Smooth muscle cell (in vitro differentiated cells): Measurements from ENCODE around the gene SPESP1. TPM values are rescaled to one million over a fixed set of nuclear protein-coding genes. Genes with fewer than 3 reads are reported as not detected.

Source experiments
- DNase-seq: peaks from one replicate; lab custom pipeline; 2025; ENCODE audit not compliant: unreplicated experiment; lab: John Stamatoyannopoulos, UW
- H2AFZ ChIP-seq: fragments of 200-600 bp; sonication (generic); 2 replicates; pipeline ENCODE4 v1.6.0; 2016; ENCODE audit warnings: antibody characterized with exemption, low read depth, mild to moderate bottlenecking
- H3F3A ChIP-seq: fragments of 200-600 bp; sonication (generic); 2 replicates; pipeline ENCODE4 v1.6.0; 2017; ENCODE audit warnings: antibody characterized with exemption, low read depth
- H3K27ac ChIP-seq: fragments of 200-600 bp; sonication (generic); 2 replicates; pipeline ENCODE4 v1.5.1; 2016; ENCODE audit warnings: low read depth, mild to moderate bottlenecking
- H3K27me3 ChIP-seq: fragments of 200-600 bp; sonication (generic); 2 replicates; pipeline ENCODE4 v1.6.1; 2016; ENCODE audit warnings: low read depth, mild to moderate bottlenecking
- H3K36me3 ChIP-seq: fragments of 200-600 bp; sonication (generic); 2 replicates; pipeline ENCODE4 v1.5.1; 2016; ENCODE audit warnings: low read depth
- H3K4me1 ChIP-seq: fragments of 200-600 bp; sonication (generic); 2 replicates; pipeline ENCODE4 v1.5.1; 2016; ENCODE audit warnings: low read depth
- H3K4me2 ChIP-seq: fragments of 200-600 bp; sonication (generic); 2 replicates; pipeline ENCODE4 v1.6.0; 2016; ENCODE audit warnings: mild to moderate bottlenecking
- H3K4me3 ChIP-seq: fragments of 200-600 bp; sonication (generic); 2 replicates; pipeline ENCODE4 v1.5.1; 2016; ENCODE audit warnings: mild to moderate bottlenecking
- H3K79me2 ChIP-seq: fragments of 200-600 bp; sonication (generic); 2 replicates; pipeline ENCODE4 v1.6.0; 2016; ENCODE audit warnings: low read depth, mild to moderate bottlenecking
- H3K9ac ChIP-seq: fragments of 200-600 bp; sonication (generic); 2 replicates; pipeline ENCODE4 v1.6.0; 2016; ENCODE audit warnings: low read depth
- H3K9me3 ChIP-seq: fragments of 200-600 bp; sonication (generic); replicated peaks from 2 replicates; pipeline ENCODE4 v1.5.1; 2016; ENCODE audit warnings: low read depth
- H4K20me1 ChIP-seq: fragments of 200-600 bp; sonication (generic); 2 replicates; pipeline ENCODE4 v1.6.0; 2016; ENCODE audit warnings: low read depth
- CTCF ChIP-seq: fragments of 200-600 bp; sonication (generic); IDR thresholded peaks from 2 replicates; pipeline ENCODE4 v1.5.1; 2017; ENCODE audit warnings: borderline replicate concordance, mild to moderate bottlenecking, antibody characterized with exemption; ENCODE audit not compliant: insufficient read depth, poor library complexity, severe bottlenecking
- WGBS: methylation state at CpG from one replicate; pipeline ENCODE4 v1.1.7; 2016; ENCODE audit warnings: low lambda C conversion rate; 5-methylcytosine and 5-hydroxymethylcytosine counted together
- polyA plus RNA-seq: library from polyadenylated mRNA; unstranded; fragments of >200 nt; fragmentation: Nextera tagmentation; extraction: Ambion mirVana; gene quantifications from 2 replicates; pipeline ENCODE4 v1.2.1, GENCODE V29; 2016
- total RNA-seq: library from RNA; depleted of rRNA; stranded (reverse); fragments of >200 nt; gene quantifications from 2 replicates; pipeline ENCODE4 v1.2.3, GENCODE V29; 2014

SPESP1 gene
- total and polyA plus RNA-seq, 2 experiments from 2014 or later = not detected

- H3K4me3 ChIP-seq = no peak overlapping the region
These were observed 4.0 kb downstream of the SPESP1 start for GRCh38 chr15:68934341-68934740.

GRCh38 chr15:68935400-68935937, 5.1 kb downstream of the SPESP1 start:
- no peak overlapping the region for H2AFZ ChIP-seq
- 80% methylated on average over 2 of the region's 2 CpGs for WGBS
- H3F3A ChIP-seq = no peaks in the 10 kb centered on the region
- H3K9me3 ChIP-seq = no peaks in the 10 kb centered on the region
- H3K36me3 ChIP-seq = no peaks in the 10 kb centered on the region
- no peak for TF ChIP-seq CTCF
- no peak overlapping the region for H3K27ac ChIP-seq
- H4K20me1 ChIP-seq = no peaks in the 10 kb centered on the region
- no peaks in the 10 kb centered on the region for H3K27me3 ChIP-seq
- no peaks in the 10 kb centered on the region for H3K79me2 ChIP-seq
- no peak overlapping the region for H3K4me3 ChIP-seq
- DNase-seq = no peak
- no peaks in the 10 kb centered on the region for H3K4me1 ChIP-seq
- H3K9ac ChIP-seq = no peak overlapping the region
- no peak overlapping the region for H3K4me2 ChIP-seq

More at GRCh38 chr15:68934341-68934740, 4.0 kb downstream of the SPESP1 start:
- no peaks in the 10 kb centered on the region for H3K36me3 ChIP-seq
- no peak overlapping the region for H3K9ac ChIP-seq
- TF ChIP-seq CTCF = no peak
- H3K27me3 ChIP-seq = no peaks in the 10 kb centered on the region
- DNase-seq = no peak
- no peaks in the 10 kb centered on the region for H3K79me2 ChIP-seq
- no peak overlapping the region for H3K27ac ChIP-seq
- H3K4me2 ChIP-seq = no peak overlapping the region
- H3F3A ChIP-seq = no peaks in the 10 kb centered on the region
- H3K9me3 ChIP-seq = no peaks in the 10 kb centered on the region
- H4K20me1 ChIP-seq = no peaks in the 10 kb centered on the region
- no peaks in the 10 kb centered on the region for H3K4me1 ChIP-seq
- no peak overlapping the region for H2AFZ ChIP-seq

- H3K36me3 ChIP-seq = no peaks in the 10 kb centered on the region
- H2AFZ ChIP-seq = no peak overlapping the region
- H3F3A ChIP-seq = no peaks in the 10 kb centered on the region
- H3K4me3 ChIP-seq = no peak overlapping the region
- H3K9me3 ChIP-seq = no peaks in the 10 kb centered on the region
- no peak for TF ChIP-seq CTCF
- no peaks in the 10 kb centered on the region for H4K20me1 ChIP-seq
- H3K9ac ChIP-seq = no peak overlapping the region
- no peaks in the 10 kb centered on the region for H3K27me3 ChIP-seq
- H3K79me2 ChIP-seq = no peaks in the 10 kb centered on the region
- H3K4me1 ChIP-seq = no peaks in the 10 kb centered on the region
- no peak for DNase-seq
- no peak overlapping the region for H3K27ac ChIP-seq
- no peak overlapping the region for H3K4me2 ChIP-seq
- WGBS = 77% methylated on average over 1 of the region's 1 CpG
These were observed 9.2 kb downstream of the SPESP1 start for GRCh38 chr15:68939501-68939900.

- Histone ChIP-seq H3K9ac (no peak overlapping the region), H3K27me3 (no peaks in the 10 kb centered on the region), H3K27ac (no peak overlapping the region), H3K4me2 (no peak overlapping the region), H3K79me2 (no peaks in the 10 kb centered on the region), H3K36me3 (no peaks in the 10 kb centered on the region), H4K20me1 (no peaks in the 10 kb centered on the region), H3K4me1 (no peaks in the 10 kb centered on the region), H3K4me3 (no peak overlapping the region), H3F3A (no peaks in the 10 kb centered on the region), H3K9me3 (no peaks in the 10 kb centered on the region), H2AFZ (no peak overlapping the region)
- 88% methylated on average over 4 of the region's 4 CpGs for WGBS
- DNase-seq = no peak
- TF ChIP-seq CTCF = no peak
These were observed 21.5 kb downstream of the SPESP1 start for GRCh38 chr15:68951813-68952212.
